ENCODE results near the gene ZNF334. TPM values are rescaled to one million over a fixed set of nuclear protein-coding genes. Genes with fewer than 3 reads are reported as not detected.

The ZNF334 gene
- total RNA-seq, 4 donors from 2014 or later, result 0.38 to 0.76 (median 0.58) TPM

DNA sequence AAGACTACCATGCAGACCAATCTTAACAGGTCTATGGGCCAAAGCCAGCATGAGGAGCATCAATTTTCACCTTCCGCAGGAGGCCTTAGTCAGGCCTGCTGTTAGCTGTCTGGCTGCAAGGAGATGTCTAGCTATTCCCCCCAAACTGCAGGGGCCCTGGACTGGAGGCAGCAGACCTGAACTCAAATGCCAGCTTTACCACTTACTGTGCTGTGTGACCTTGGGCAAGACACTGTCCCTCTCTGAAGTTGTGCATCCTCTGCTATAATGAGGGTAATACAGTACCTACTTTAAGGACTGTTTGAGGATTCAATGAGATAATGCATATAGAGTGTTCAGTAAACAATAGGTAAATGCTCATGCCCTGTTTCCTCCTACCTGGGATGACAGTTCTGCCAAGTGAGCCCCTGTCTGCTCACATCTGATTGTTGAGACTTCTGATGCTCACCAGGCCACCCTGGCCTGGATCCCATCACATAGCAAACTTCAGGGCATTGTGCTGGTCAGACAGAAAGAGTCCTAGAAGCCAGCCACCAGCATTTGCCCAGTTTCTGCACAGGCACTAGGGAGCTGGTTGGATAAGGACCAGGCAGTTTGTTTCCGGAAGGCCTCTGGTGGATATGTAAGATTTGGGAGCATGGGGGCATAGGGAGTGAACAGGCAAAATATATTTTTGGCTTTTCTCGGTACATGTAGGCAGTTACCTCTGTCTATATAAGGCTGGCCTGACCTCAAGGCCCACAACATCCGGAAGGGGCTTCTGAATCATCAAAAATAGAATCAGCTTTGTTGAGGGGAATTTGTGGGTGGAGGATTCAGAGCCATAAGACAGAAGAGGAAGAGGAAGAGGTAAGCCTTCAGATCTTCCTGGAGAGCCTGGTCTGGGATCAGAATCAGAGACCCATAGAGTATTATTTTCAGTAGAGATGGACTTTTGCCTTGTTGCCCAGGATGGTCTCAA is 39.4 kb upstream of the ZNF334 start:
- no peak for TF ChIP-seq POLR2A (IDR thresholded peaks at IDR 0.05)
- TF ChIP-seq, protein P1, sequence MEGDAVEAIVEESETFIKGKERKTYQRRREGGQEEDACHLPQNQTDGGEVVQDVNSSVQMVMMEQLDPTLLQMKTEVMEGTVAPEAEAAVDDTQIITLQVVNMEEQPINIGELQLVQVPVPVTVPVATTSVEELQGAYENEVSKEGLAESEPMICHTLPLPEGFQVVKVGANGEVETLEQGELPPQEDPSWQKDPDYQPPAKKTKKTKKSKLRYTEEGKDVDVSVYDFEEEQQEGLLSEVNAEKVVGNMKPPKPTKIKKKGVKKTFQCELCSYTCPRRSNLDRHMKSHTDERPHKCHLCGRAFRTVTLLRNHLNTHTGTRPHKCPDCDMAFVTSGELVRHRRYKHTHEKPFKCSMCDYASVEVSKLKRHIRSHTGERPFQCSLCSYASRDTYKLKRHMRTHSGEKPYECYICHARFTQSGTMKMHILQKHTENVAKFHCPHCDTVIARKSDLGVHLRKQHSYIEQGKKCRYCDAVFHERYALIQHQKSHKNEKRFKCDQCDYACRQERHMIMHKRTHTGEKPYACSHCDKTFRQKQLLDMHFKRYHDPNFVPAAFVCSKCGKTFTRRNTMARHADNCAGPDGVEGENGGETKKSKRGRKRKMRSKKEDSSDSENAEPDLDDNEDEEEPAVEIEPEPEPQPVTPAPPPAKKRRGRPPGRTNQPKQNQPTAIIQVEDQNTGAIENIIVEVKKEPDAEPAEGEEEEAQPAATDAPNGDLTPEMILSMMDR (IDR thresholded peaks at IDR 0.05), result no peak
- peak in 1 of 2 donors; percentile 42 for DNase-seq (ENCODE audit: low spot score in 2 of 2)
- intact Hi-C loops (cut with DNase I; ENCODE audit: low total_unique reads), result no loop called here
- 69 to 83% methylated on average over 4 of the region's 4 CpGs for WGBS, 2 donors
- H3K4me3 ChIP-seq (ENCODE audit: low read depth, poor library complexity, severe bottlenecking), result no peak overlapping the region

DNA sequence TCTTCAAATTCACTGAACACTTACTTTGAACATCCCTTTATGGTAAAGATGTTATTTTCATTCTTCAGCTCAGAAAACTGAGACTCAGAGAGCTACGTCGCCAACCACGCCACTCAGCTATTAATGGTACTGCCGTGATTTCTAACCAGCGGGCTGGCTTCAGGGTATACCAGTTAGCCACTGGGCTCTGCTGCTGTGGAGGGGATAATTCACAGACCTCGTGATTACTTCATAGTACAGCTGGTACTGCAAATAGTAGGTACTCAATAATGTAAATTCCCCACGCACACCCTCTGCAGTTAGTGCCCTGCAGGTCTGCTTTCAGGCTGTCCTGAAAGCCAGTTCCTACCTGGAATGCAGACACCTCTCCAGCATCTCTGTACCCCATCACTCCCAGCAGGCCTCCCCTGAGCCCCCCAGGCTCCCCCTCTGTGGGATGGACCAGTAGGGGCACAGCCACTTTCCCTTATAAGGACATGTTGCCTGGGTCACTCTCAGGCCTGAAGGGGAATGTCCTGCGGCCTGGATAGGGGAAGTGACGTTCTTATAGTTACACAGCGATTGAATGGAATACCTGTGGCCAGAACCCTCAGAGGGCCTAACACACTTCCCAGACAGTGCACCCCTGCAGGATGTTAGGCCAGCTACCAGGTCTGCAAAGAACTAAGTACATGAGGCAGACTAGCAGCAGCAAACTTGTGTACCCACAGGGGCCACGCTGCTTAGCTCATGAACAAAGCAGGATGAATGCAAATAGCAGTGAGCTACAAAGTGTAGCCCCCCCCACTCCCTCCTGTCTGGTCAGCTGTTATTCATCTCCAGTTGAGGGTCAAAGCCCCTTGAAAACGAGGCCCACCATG is 38.4 kb upstream of the ZNF334 start:
- intact Hi-C loops (cut with DNase I; ENCODE audit: low total_unique reads), result no loop called here
- TF ChIP-seq, protein P1 (IDR thresholded peaks at IDR 0.05), result no peak
- TF ChIP-seq POLR2A (IDR thresholded peaks at IDR 0.05), result no peak
- H3K4me3 ChIP-seq (ENCODE audit: low read depth, poor library complexity, severe bottlenecking), result no peak overlapping the region
- DNase-seq (ENCODE audit: low spot score in 2 of 2), result peak in 1 of 2 donors; percentile 68
- 73 to 75% methylated on average over 12 of the region's 12 CpGs for WGBS, 2 donors

DNA sequence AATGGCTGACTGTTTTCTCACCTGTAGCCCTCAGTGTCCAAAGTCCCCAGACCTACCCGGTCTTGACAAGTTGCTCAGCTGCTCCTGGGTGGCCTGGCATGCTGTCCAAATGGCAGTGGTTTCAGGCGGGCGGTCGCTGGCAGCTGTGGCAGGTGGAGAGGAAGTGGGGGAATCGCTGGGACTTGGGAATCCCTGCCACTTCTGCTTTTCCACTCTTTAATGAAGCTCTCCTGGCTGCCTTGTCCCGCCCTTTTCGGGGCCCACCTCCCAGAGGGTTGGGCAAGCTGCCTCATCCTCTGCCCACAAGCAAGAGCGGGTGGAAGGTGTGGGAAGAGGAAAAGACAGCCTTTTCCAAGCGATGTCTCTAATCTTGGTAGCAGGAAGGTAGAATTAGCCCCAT is 37.1 kb upstream of the ZNF334 start, which contains the start of gene OCSTAMP:
TSS of gene OCSTAMP (minus strand) at position 194 of the 400 bp plus-strand sequence. CDS start at position 100, 94 bp downstream.
- no peak within 1 kb of the TSS for H3K4me3 ChIP-seq (ENCODE audit: low read depth, poor library complexity, severe bottlenecking)
- no peak for TF ChIP-seq POLR2A (IDR thresholded peaks at IDR 0.05)
- TF ChIP-seq, protein P1 (IDR thresholded peaks at IDR 0.05), result no peak
- WGBS, 2 donors, result 54 to 56% methylated on average over 6 to 9 of the region's 9 CpGs
- intact Hi-C loops (cut with DNase I; ENCODE audit: low total_unique reads), result no loop called here
- peak in 1 of 2 donors; percentile 62 for DNase-seq (ENCODE audit: low spot score in 2 of 2)

DNA sequence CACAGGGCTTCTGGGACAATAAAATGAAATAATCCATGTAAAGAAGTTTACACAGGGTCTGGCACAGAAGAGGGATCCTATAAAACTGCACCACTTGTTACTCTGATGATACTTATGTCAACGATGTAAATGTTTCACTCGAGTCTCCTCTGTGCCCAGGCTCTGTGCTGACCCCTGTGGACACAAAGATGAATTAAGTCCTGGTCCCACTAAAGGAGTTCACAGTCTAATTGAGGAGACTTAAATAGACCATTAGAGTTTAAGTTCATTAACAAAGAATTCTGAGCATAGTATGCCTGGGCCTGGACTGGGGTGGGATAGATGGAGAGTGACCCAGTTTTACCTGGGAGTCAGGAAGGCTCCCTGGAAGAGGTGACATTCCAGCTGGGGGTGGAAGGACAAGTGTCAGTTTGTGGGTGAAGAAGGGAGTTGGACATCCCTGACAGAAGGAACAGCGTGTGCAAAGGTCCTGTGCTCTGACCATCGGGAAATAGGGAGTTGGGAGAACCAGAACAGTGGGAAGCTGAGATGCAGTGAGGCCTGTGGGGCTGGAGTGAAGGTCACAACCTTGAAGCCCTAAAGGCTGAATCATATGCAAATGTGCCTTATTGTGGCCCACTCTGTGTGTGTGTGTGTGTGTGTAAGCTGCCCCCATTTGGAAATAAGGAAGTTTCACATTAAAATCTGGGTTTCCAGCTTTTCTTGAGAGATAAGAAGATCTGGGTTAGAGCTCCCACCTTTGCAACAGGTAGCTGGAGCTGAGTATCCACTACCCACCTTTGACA is 36.0 kb upstream of the ZNF334 start:
- intact Hi-C loops (cut with DNase I; ENCODE audit: low total_unique reads), result no loop called here
- DNase-seq (ENCODE audit: low spot score in 2 of 2), result no peak
- WGBS, 2 donors, result 84% methylated on average over 4 of the region's 4 CpGs

More for the DNA sequence above, 36.0 kb upstream of the ZNF334 start:
- H3K4me3 ChIP-seq (ENCODE audit: low read depth, poor library complexity, severe bottlenecking), result no peak overlapping the region
- TF ChIP-seq, protein P1 (IDR thresholded peaks at IDR 0.05), result no peak
- no peak for TF ChIP-seq POLR2A (IDR thresholded peaks at IDR 0.05)
